H1 (cell line): ENCODE results near the gene PC.

Experiments
- CEBPB ChIP-seq: IDR thresholded peaks from 2 replicates; pipeline ENCODE4 v1.6.1; 2012; ENCODE audit warnings: low read depth, low read length
- EZH2 ChIP-seq: fragments of 200-600 bp; sonication (generic); IDR thresholded peaks from 2 replicates; pipeline ENCODE4 v1.7.1; 2012; ENCODE audit warnings: low read depth, mild to moderate bottlenecking, moderate library complexity, low read length, inconsistent platforms; ENCODE audit not compliant: severe bottlenecking
- POLR2A ChIP-seq, 2 experiments: IDR thresholded peaks; 1 replicate in 1 of 2; 2 replicates in 1 of 2; pipeline ENCODE4 v1.6.1; 2011; ENCODE audit warnings: low read depth in 2 of 2, low read length in 2 of 2, mild to moderate bottlenecking in 2 of 2; ENCODE audit errors: control extremely low read depth in 1 of 2
- RAD21 ChIP-seq, 2 experiments: IDR thresholded peaks in 1 of 2; conservative IDR thresholded peaks in 1 of 2; 2 replicates each; pipeline ENCODE4 v1.6.1; 2011; ENCODE audit warnings: low read depth in 2 of 2, low read length in 2 of 2, improper control_type of control experiment in 1 of 2, inconsistent platforms in 1 of 2, mild to moderate bottlenecking in 1 of 2, moderate library complexity in 1 of 2
- RNF2 ChIP-seq: fragments of 200-900, 300-1000 bp; sonication (generic); IDR thresholded peaks from 2 replicates; pipeline ENCODE4 v1.7.1; 2016; ENCODE audit warnings: borderline replicate concordance, low read depth, mild to moderate bottlenecking, antibody characterized with exemption, low read length; ENCODE audit not compliant: poor library complexity, severe bottlenecking; ENCODE audit errors: missing control alignments
- SP1 ChIP-seq: IDR thresholded peaks from 2 replicates; pipeline ENCODE4 v1.6.1; 2011; ENCODE audit warnings: low read depth, low read length
- YY1 ChIP-seq: IDR thresholded peaks from 2 replicates; pipeline ENCODE4 v1.6.1; 2011; ENCODE audit warnings: low read depth, mild to moderate bottlenecking, low read length
- TF ChIP-seq, protein P1 (sequence below), 3 experiments: IDR thresholded peaks; 1 replicate in 2 of 3; 2 replicates in 1 of 3; pipeline versions ENCODE4 v1.5.1 to v1.6.1; 2011; ENCODE audit warnings: low read length in 3 of 3, mild to moderate bottlenecking in 3 of 3, inconsistent platforms in 2 of 3, low read depth in 1 of 3, moderate library complexity in 1 of 3; ENCODE audit not compliant: insufficient read depth in 1 of 3; ENCODE audit errors: control extremely low read depth in 1 of 3

GRCh38 chr11:66853242-66854229 lies 104.6 kb downstream of the PC start:
- TF ChIP-seq, protein P1, sequence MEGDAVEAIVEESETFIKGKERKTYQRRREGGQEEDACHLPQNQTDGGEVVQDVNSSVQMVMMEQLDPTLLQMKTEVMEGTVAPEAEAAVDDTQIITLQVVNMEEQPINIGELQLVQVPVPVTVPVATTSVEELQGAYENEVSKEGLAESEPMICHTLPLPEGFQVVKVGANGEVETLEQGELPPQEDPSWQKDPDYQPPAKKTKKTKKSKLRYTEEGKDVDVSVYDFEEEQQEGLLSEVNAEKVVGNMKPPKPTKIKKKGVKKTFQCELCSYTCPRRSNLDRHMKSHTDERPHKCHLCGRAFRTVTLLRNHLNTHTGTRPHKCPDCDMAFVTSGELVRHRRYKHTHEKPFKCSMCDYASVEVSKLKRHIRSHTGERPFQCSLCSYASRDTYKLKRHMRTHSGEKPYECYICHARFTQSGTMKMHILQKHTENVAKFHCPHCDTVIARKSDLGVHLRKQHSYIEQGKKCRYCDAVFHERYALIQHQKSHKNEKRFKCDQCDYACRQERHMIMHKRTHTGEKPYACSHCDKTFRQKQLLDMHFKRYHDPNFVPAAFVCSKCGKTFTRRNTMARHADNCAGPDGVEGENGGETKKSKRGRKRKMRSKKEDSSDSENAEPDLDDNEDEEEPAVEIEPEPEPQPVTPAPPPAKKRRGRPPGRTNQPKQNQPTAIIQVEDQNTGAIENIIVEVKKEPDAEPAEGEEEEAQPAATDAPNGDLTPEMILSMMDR (IDR thresholded peaks at IDR 0.05; ENCODE audit: control extremely low read depth in 1 of 3, insufficient read depth in 1 of 3, low read depth in 1 of 3, low read length in 3 of 3), result no peak
- TF ChIP-seq SP1 (no peak), YY1 (no peak), CEBPB (no peak), EZH2 (no peak), POLR2A (IDR thresholded peaks at IDR 0.05; ENCODE audit: control extremely low read depth in 1 of 2, low read depth in 2 of 2, low read length in 2 of 2) (no peak), RAD21 (IDR thresholded peaks at IDR 0.05 in 1 of 2, conservative IDR thresholded peaks at IDR 0.05 in 1 of 2; ENCODE audit: low read depth in 2 of 2, low read length in 2 of 2) (no peak), RNF2 (no peak)
